K562 (cell line): ENCODE data around the gene BAG5. TPM values are rescaled to one million over a fixed set of nuclear protein-coding genes. Genes with fewer than 3 reads are reported as not detected.

ENCODE experiments used
- ATAC-seq: fragments of 200-7000 bp; cut with Tn5 transposase; 3 replicates; pipeline ENCODE4 v1.9.1; 2020; ENCODE audit warnings: moderate library complexity
- BruUV-seq: library from RNA; stranded (reverse); fragments of 400-500 nt; replicated peaks from 2 replicates; lab custom pipeline; 2021; lab: Mats Ljungman, UMichigan
- CTCF ChIA-PET: fragments of 300-600 bp; formaldehyde crosslinking; extraction: SDS; loops from one replicate; lab custom pipeline; 2021; ENCODE audit warnings: low intra/inter-chr PET ratio; lab: Yijun Ruan, JAX
- POLR2A ChIA-PET: fragments of 300-600, 350-650 bp; sonication (Branson Sonifier 250); formaldehyde crosslinking; extraction: SDS; loops from one replicate; lab custom pipeline; 2021; ENCODE audit warnings: antibody characterized with exemption, inconsistent platforms; lab: Yijun Ruan, JAX
- DNase-seq, 4 experiments: peaks; one replicate each; pipeline versions ENCODE4 v3.0.0 to v3.0.0-alpha.2; 2011 to 2018; ENCODE audit warnings: low spot score in 3 of 4, mixed read lengths in 3 of 4; ENCODE audit errors: extremely low read depth in 1 of 4
- FAIRE-seq: peaks from 2 replicates; lab custom pipeline; 2011; peaks lifted over from hg19 to GRCh38; lab: Jason Lieb, UNC
- H2AFZ ChIP-seq: 2 replicates; pipeline ENCODE4 v1.6.0; 2011; ENCODE audit warnings: low read depth, low read length, control low read depth, inconsistent platforms
- H3K27ac ChIP-seq: fragments of 200-600 bp; 3 replicates; pipeline ENCODE4 v1.8.0; 2011; ENCODE audit warnings: low read depth, mild to moderate bottlenecking, control low read depth, inconsistent platforms, low read length, moderate library complexity, mixed read lengths; ENCODE audit errors: extremely low read depth
- H3K27me3 ChIP-seq, 2 experiments: fragments of 300-600 bp in 1 of 2; 2 replicates in 1 of 2; 3 replicates in 1 of 2; pipeline versions ENCODE4 v1.6.0 to v1.8.0; 2011; ENCODE audit warnings: inconsistent platforms in 2 of 2, low read length in 2 of 2, mild to moderate bottlenecking in 1 of 2, mixed read lengths in 1 of 2, moderate library complexity in 1 of 2; ENCODE audit not compliant: control insufficient read depth in 2 of 2, insufficient read depth in 2 of 2
- H3K36me3 ChIP-seq: fragments of 300-600 bp; 3 replicates; pipeline ENCODE4 v1.8.0; 2011; ENCODE audit warnings: mild to moderate bottlenecking, low read length, inconsistent platforms; ENCODE audit not compliant: control insufficient read depth, insufficient read depth
- H3K4me1 ChIP-seq, 2 experiments: fragments of 200-600 bp in 1 of 2; replicated peaks in 1 of 2; 2 replicates in 1 of 2; 3 replicates in 1 of 2; pipeline versions ENCODE4 v1.5.1 to v1.8.0; 2011; ENCODE audit warnings: inconsistent platforms in 2 of 2, low read length in 2 of 2, mild to moderate bottlenecking in 1 of 2, mixed read lengths in 1 of 2, moderate library complexity in 1 of 2; ENCODE audit not compliant: control insufficient read depth in 2 of 2, insufficient read depth in 2 of 2
- H3K4me2 ChIP-seq: 2 replicates; pipeline ENCODE4 v1.6.1; 2011; ENCODE audit warnings: low read length, control low read depth, inconsistent platforms, mixed read lengths; ENCODE audit not compliant: insufficient read depth
- H3K4me3 ChIP-seq: fragments of 200-600 bp; sonication (generic), shearing (Covaris generic); 2 replicates; pipeline ENCODE4 v1.5.1; 2016; ENCODE audit warnings: control low read depth, inconsistent platforms
- H3K79me2 ChIP-seq: fragments of 200-600 bp; 3 replicates; pipeline ENCODE4 v1.8.0; 2011; ENCODE audit warnings: low read length, inconsistent platforms; ENCODE audit not compliant: control insufficient read depth, insufficient read depth
- H3K9ac ChIP-seq, 2 experiments: 2 replicates each; pipeline versions ENCODE4 v1.6.0 to v1.6.1; 2011; ENCODE audit warnings: low read depth in 2 of 2, low read length in 2 of 2, control low read depth in 1 of 2, inconsistent platforms in 1 of 2, mild to moderate bottlenecking in 1 of 2, mixed read lengths in 1 of 2; ENCODE audit not compliant: insufficient read depth in 1 of 2
- H3K9me1 ChIP-seq: one replicate; pipeline ENCODE4 v1.6.0; 2011; ENCODE audit warnings: inconsistent platforms, mild to moderate bottlenecking, low read length, moderate library complexity; ENCODE audit not compliant: control insufficient read depth, insufficient read depth
- H3K9me3 ChIP-seq: replicated peaks from 2 replicates; pipeline ENCODE4 v1.5.1; 2011; ENCODE audit warnings: low read depth, low read length, inconsistent platforms; ENCODE audit not compliant: control insufficient read depth, insufficient read depth
- H4K20me1 ChIP-seq: replicated peaks from 2 replicates; pipeline ENCODE4 v1.6.1; 2011; ENCODE audit warnings: low read length, inconsistent platforms, mixed read lengths; ENCODE audit not compliant: control insufficient read depth, insufficient read depth
- ADNP ChIP-seq: fragments of 200-800 bp; sonication (Bioruptor generic); IDR thresholded peaks from 2 replicates; pipeline ENCODE4 v1.6.1; 2016; ENCODE audit warnings: missing genetic modification characterization, missing compliant biosample characterization
- BHLHE40 ChIP-seq: IDR thresholded peaks from 2 replicates; pipeline ENCODE4 v1.6.1; 2011; ENCODE audit warnings: low read length, improper control_type of control experiment
- HIVEP1 ChIP-seq: fragments of 250-450 bp; sonication (Bioruptor Pico); IDR thresholded peaks from 2 replicates; pipeline ENCODE4 v1.4.0; 2020; ENCODE audit warnings: mild to moderate bottlenecking
- IFI16 ChIP-seq: fragments of 250-450 bp; sonication (Bioruptor Pico); IDR thresholded peaks from 2 replicates; pipeline ENCODE4 v2.1.2; 2022; ENCODE audit warnings: mild to moderate bottlenecking, inconsistent platforms
- MCM7 ChIP-seq, 2 experiments: fragments of 450-650 bp; IDR thresholded peaks; 2 replicates each; pipeline ENCODE4 v1.6.1; 2016 to 2018
- MEF2D ChIP-seq: conservative IDR thresholded peaks from 2 replicates; pipeline ENCODE4 v1.6.1; 2016; ENCODE audit warnings: low read depth, missing genetic modification characterization, missing compliant biosample characterization
- NFXL1 ChIP-seq: fragments of 450-650 bp; formaldehyde crosslinking; IDR thresholded peaks from 2 replicates; pipeline ENCODE4 v1.4.0; 2021; ENCODE audit warnings: mild to moderate bottlenecking
- PYGO2 ChIP-seq: fragments of 450-650 bp; IDR thresholded peaks from 2 replicates; pipeline ENCODE4 v1.6.1; 2016; ENCODE audit warnings: mild to moderate bottlenecking, missing genetic modification characterization, moderate library complexity, missing compliant biosample characterization
- RB1 ChIP-seq: fragments of 450-650 bp; IDR thresholded peaks from 2 replicates; pipeline ENCODE4 v1.6.1; 2017; ENCODE audit warnings: low read depth, mild to moderate bottlenecking
- TEAD1 ChIP-seq, 2 experiments: fragments of 450-650 bp in 1 of 2; sonication (generic) in 1 of 2; formaldehyde crosslinking; IDR thresholded peaks; 2 replicates each; pipeline versions ENCODE4 v1.4.0 to v1.8.0; 2020 to 2022; ENCODE audit warnings: mild to moderate bottlenecking in 2 of 2, missing genetic modification reagents in 1 of 2
- ZNF449 ChIP-seq: fragments of 250-450 bp; sonication (Bioruptor Pico); IDR thresholded peaks from 2 replicates; pipeline ENCODE4 v1.8.0; 2022; ENCODE audit warnings: moderate library complexity, mild to moderate bottlenecking, inconsistent platforms
- ZNF696 ChIP-seq: fragments of 250-450 bp; sonication (Bioruptor Pico); conservative IDR thresholded peaks from 2 replicates; pipeline ENCODE4 v1.4.0; 2020; ENCODE audit warnings: mild to moderate bottlenecking, moderate library complexity
- WGBS: fragments of 100-300 bp; shearing (Covaris generic); methylation state at CpG from one replicate; pipeline ENCODE4 v1.1.6; 2016; ENCODE audit warnings: low coverage, mixed read lengths; ENCODE audit not compliant: insufficient coverage; ENCODE audit errors: missing lambda C conversion rate; 5-methylcytosine and 5-hydroxymethylcytosine counted together
- in situ Hi-C: fragments of 300-500 bp; cut with MboI; formaldehyde crosslinking; loops from 4 replicates; pipeline ENCODE4 v1.15.0; 2018; ENCODE audit warnings: inconsistent platforms, mixed read lengths
- intact Hi-C: fragments of 100-400 bp; cut with micrococcal nuclease; formaldehyde crosslinking; loops from 2 replicates; pipeline ENCODE4 v1.14.2; 2022
- polyA plus RNA-seq, 8 experiments: library from polyadenylated mRNA; depleted of rRNA in 4 of 8; stranded (reverse) in 5 of 8; unstranded in 3 of 8; fragments of >200 nt; fragmentation: Nextera tagmentation in 2 of 8; fragmentation: Illumina TruSeq in 1 of 8; extraction: Ambion mirVana in 2 of 8; extraction: Trizol in 1 of 8; gene quantifications; 2 replicates each; pipeline versions ENCODE4 v1.2.1 to v1.2.3, GENCODE V29; 2011 to 2014; ENCODE audit warnings: inconsistent platforms in 1 of 8, missing spikeins in 1 of 8
- total RNA-seq, 7 experiments: library from RNA; depleted of rRNA in 6 of 7; stranded (reverse); fragments of >200 nt in 6 of 7; fragmentation: Illumina TruSeq in 2 of 7; extraction: Trizol in 2 of 7; gene quantifications; 2 replicates each; pipeline versions ENCODE4 v1.2.1 to v1.2.3, GENCODE V29; 2011 to 2021; ENCODE audit warnings: low replicate concordance in 1 of 7
- TF ChIP-seq, protein P1 (sequence below): sonication (generic); IDR thresholded peaks from 2 replicates; pipeline ENCODE4 v1.6.1; 2016
- TF ChIP-seq, protein P2 (sequence below): fragments of 450-650 bp; formaldehyde crosslinking; IDR thresholded peaks from 2 replicates; pipeline ENCODE4 v1.4.0; 2020; ENCODE audit warnings: mild to moderate bottlenecking, moderate library complexity

Gene BAG5
- total and polyA plus RNA-seq, 9 of the 15 experiments (the other 6 are each of a cell fraction or from before 2014, with no cell fraction given): 7.9 to 21.4 (median 13.2) TPM

DNA sequence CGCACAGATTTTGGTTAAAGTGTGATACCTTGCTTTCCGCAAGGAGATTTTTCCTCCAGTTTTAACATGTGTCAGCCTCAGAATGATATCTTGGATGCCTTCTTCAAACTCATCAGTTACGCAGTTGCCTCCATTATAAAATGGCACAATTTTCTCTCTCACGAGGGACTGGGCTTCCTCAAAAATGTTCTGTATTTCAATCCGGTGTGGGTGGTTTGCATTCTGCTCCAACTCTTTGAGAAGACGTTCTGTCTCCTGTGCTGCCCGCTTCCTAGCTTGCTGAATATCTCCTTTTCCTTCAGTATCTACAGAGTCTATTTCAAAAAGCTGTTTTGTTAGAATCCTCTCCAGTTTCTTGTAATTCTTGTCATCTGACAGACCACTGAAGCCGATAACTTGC lies 1.8 kb downstream of the BAG5 start (continued):
- no peak for TF ChIP-seq RB1

- POLR2A ChIA-PET: interaction anchor here (0.6 to 0.8 kb wide), 3 partner anchors 32 to 447 kb away, joined by 3 to 4 read pairs (median 3); no protein-coding TSS in a partner anchor
- peaks cover 37% of the 10 kb centered on the region for H3K36me3 ChIP-seq
- no peak for TF ChIP-seq TEAD1 (CRISPR knock-in tag; IDR thresholded peaks at IDR 0.05)
- TF ChIP-seq ZNF449: no peak
- TF ChIP-seq, protein P1, sequence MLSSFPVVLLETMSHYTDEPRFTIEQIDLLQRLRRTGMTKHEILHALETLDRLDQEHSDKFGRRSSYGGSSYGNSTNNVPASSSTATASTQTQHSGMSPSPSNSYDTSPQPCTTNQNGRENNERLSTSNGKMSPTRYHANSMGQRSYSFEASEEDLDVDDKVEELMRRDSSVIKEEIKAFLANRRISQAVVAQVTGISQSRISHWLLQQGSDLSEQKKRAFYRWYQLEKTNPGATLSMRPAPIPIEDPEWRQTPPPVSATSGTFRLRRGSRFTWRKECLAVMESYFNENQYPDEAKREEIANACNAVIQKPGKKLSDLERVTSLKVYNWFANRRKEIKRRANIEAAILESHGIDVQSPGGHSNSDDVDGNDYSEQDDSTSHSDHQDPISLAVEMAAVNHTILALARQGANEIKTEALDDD: no peak
- TF ChIP-seq IFI16 (CRISPR knock-in tag): no peak
- TF ChIP-seq HIVEP1: no peak
- no peak for TF ChIP-seq MEF2D
- TF ChIP-seq ADNP: no peak
- TF ChIP-seq ZNF696 (CRISPR knock-in tag): no peak
- TF ChIP-seq PYGO2 (tag): no peak
- no peak for TF ChIP-seq NFXL1
- TF ChIP-seq MCM7 (IDR thresholded peaks at IDR 0.05): no peak
- no peak for TF ChIP-seq BHLHE40
- TF ChIP-seq, protein P2, sequence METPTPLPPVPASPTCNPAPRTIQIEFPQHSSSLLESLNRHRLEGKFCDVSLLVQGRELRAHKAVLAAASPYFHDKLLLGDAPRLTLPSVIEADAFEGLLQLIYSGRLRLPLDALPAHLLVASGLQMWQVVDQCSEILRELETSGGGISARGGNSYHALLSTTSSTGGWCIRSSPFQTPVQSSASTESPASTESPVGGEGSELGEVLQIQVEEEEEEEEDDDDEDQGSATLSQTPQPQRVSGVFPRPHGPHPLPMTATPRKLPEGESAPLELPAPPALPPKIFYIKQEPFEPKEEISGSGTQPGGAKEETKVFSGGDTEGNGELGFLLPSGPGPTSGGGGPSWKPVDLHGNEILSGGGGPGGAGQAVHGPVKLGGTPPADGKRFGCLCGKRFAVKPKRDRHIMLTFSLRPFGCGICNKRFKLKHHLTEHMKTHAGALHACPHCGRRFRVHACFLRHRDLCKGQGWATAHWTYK: no peak
- H3K9me1 ChIP-seq: no peaks in the 10 kb centered on the region
- H2AFZ ChIP-seq: no peak overlapping the region
- H3K4me1 ChIP-seq: peaks cover 5 to 17% of the 10 kb centered on the region in 2 experiments; a peak in 4 of 5 replicates
- in situ Hi-C loops (no loop called here), intact Hi-C loops (loop anchor here (5.0 kb wide), 1 partner anchor 42 kb away; no protein-coding TSS in a partner anchor)
- FAIRE-seq: no peak
- no peak overlapping the region for H3K4me3 ChIP-seq
- no peak for ATAC-seq
- BruUV-seq: TSS peak; percentile 33
- H3K4me2 ChIP-seq: no peak overlapping the region
- CTCF ChIA-PET: no interaction called here
- DNase-seq: no peak
- peaks cover 61% of the 10 kb centered on the region for H3K79me2 ChIP-seq
- H3K27ac ChIP-seq: no peak overlapping the region
- no peaks in the 10 kb centered on the region for H3K9me3 ChIP-seq
- no peak overlapping the region for H3K9ac ChIP-seq
- no peaks in the 10 kb centered on the region for H3K27me3 ChIP-seq
- 85% methylated on average over 8 of the region's 9 CpGs for WGBS
- peaks cover 20% of the 10 kb centered on the region; the same call in 1 of the 2 replicates for H4K20me1 ChIP-seq
Measured at GRCh38 chr14:103559766-103560165, 2.7 kb downstream of the BAG5 start.
